Liver (tissue), 3 donors: ENCODE measurements around the gene PIP4K2A.
"Not testable (repeated sequence)": the region's sequence is repeated elsewhere in the genome, so short reads cannot be mapped to it uniquely, and the experiment has no call there.

Source experiments
- EGR1 ChIP-seq, 2 donors: IDR thresholded peaks; 2 replicates each; pipeline ENCODE4 v1.6.1; 2016 to 2018; ENCODE audit warnings: antibody characterized with exemption in 2 of 2, low read depth in 2 of 2
- GABPA ChIP-seq, 2 donors: IDR thresholded peaks in 1 of 2; conservative IDR thresholded peaks in 1 of 2; 2 replicates each; pipeline ENCODE4 v1.6.1; 2016; ENCODE audit warnings: antibody characterized with exemption in 2 of 2, mild to moderate bottlenecking in 1 of 2, moderate library complexity in 1 of 2
- HNF4A ChIP-seq, 2 donors: conservative IDR thresholded peaks; 2 replicates each; pipeline ENCODE4 v1.6.1; 2016; ENCODE audit warnings: antibody characterized with exemption in 2 of 2, mild to moderate bottlenecking in 2 of 2
- NR2F2 ChIP-seq: IDR thresholded peaks from 2 replicates; pipeline ENCODE4 v1.6.1; 2016; ENCODE audit warnings: antibody characterized with exemption
- RAD21 ChIP-seq, 2 donors: IDR thresholded peaks; 2 replicates each; pipeline ENCODE4 v1.6.1; 2016; ENCODE audit warnings: antibody characterized with exemption in 2 of 2, mild to moderate bottlenecking in 2 of 2
- RXRA ChIP-seq, 2 donors: IDR thresholded peaks; 2 replicates each; pipeline ENCODE4 v1.6.1; 2017 to 2018; ENCODE audit warnings: antibody characterized with exemption in 2 of 2, mild to moderate bottlenecking in 1 of 2
- SP1 ChIP-seq: IDR thresholded peaks from 2 replicates; pipeline ENCODE4 v1.6.1; 2018; ENCODE audit warnings: antibody characterized with exemption, mild to moderate bottlenecking
- TAF1 ChIP-seq: conservative IDR thresholded peaks from 2 replicates; pipeline ENCODE4 v1.6.1; 2016; ENCODE audit warnings: antibody characterized with exemption, mild to moderate bottlenecking
- YY1 ChIP-seq: IDR thresholded peaks from 2 replicates; pipeline ENCODE4 v1.6.1; 2016; ENCODE audit warnings: antibody characterized with exemption, mild to moderate bottlenecking
- TF ChIP-seq, protein P1 (sequence below): fragments of 150-350 bp; IDR thresholded peaks from 2 replicates; pipeline ENCODE4 v1.5.1; 2017; ENCODE audit warnings: improper control_type of control experiment, low read depth, low read length; ENCODE audit not compliant: missing input control
- TF ChIP-seq, protein P2 (sequence below): IDR thresholded peaks from 2 replicates; pipeline ENCODE4 v1.6.1; 2016; ENCODE audit warnings: antibody characterized with exemption
- TF ChIP-seq, protein P3 (sequence below): IDR thresholded peaks from 2 replicates; pipeline ENCODE4 v1.6.1; 2016; ENCODE audit warnings: antibody characterized with exemption
- TF ChIP-seq, protein P4 (sequence below): IDR thresholded peaks from 2 replicates; pipeline ENCODE4 v1.6.1; 2016; ENCODE audit warnings: antibody characterized with exemption, mild to moderate bottlenecking
- TF ChIP-seq, protein P5 (sequence below): IDR thresholded peaks from 2 replicates; pipeline ENCODE4 v1.6.1; 2016; ENCODE audit warnings: antibody characterized with exemption
- donor health status: healthy.
- donor health status: healthy.

DNA sequence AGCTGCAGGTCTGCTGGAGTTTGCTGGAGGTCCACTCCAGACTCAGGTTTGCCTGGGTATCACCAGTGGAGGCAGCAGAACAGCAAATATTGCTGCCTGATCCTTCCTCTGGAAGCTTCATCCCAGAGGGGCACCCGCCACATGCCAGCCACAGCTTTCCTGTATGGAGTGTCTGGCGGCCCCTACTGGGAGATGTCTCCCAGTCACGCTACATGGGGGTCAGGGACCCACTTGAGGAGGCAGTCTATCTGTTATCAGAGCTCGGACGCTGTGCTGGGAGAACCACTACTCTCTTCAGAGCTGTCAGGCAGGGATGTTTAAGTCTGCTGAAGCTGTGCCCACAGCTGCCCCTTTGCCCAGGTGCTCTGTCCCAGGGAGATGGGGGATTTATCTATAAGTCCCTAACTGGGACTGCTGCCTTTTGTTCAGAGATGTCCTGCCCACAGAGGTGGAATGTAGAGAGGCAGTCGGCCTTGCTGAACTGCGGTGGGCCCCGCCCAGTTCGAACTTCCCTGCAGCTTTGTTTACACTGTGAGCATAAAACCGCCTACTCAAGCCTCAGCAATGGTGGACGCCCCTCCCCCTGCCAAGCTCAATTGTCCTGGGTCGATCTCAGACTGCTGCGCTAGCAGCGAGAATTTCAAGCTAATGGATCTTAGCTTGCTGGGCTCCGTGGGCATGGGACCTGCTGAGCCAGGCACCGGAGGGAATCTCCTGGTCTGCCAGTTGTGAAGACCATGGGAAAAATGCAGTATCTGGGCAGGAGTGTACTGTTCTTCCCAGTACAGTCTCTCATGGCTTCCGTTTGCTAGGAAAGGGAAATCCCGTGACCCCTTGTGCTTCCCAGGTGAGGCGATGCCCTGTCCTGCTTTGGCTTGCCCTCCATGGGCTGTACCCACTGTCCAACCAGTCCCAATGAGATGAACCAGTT is 200.6 kb downstream of the PIP4K2A start:
- TF ChIP-seq, protein P1, sequence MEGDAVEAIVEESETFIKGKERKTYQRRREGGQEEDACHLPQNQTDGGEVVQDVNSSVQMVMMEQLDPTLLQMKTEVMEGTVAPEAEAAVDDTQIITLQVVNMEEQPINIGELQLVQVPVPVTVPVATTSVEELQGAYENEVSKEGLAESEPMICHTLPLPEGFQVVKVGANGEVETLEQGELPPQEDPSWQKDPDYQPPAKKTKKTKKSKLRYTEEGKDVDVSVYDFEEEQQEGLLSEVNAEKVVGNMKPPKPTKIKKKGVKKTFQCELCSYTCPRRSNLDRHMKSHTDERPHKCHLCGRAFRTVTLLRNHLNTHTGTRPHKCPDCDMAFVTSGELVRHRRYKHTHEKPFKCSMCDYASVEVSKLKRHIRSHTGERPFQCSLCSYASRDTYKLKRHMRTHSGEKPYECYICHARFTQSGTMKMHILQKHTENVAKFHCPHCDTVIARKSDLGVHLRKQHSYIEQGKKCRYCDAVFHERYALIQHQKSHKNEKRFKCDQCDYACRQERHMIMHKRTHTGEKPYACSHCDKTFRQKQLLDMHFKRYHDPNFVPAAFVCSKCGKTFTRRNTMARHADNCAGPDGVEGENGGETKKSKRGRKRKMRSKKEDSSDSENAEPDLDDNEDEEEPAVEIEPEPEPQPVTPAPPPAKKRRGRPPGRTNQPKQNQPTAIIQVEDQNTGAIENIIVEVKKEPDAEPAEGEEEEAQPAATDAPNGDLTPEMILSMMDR = not testable (repeated sequence)
- TF ChIP-seq RAD21 (IDR thresholded peaks at IDR 0.05); TAF1; EGR1 (IDR thresholded peaks at IDR 0.05; ENCODE audit: low read depth in 2 of 2); HNF4A (conservative IDR thresholded peaks at IDR 0.05); SP1; GABPA (IDR thresholded peaks at IDR 0.05 in 1 of 2, conservative IDR thresholded peaks at IDR 0.05 in 1 of 2); NR2F2; RXRA (IDR thresholded peaks at IDR 0.05); YY1: not testable (repeated sequence)
- TF ChIP-seq, protein P2, sequence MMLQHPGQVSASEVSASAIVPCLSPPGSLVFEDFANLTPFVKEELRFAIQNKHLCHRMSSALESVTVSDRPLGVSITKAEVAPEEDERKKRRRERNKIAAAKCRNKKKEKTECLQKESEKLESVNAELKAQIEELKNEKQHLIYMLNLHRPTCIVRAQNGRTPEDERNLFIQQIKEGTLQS = not testable (repeated sequence)
- TF ChIP-seq, protein P3, sequence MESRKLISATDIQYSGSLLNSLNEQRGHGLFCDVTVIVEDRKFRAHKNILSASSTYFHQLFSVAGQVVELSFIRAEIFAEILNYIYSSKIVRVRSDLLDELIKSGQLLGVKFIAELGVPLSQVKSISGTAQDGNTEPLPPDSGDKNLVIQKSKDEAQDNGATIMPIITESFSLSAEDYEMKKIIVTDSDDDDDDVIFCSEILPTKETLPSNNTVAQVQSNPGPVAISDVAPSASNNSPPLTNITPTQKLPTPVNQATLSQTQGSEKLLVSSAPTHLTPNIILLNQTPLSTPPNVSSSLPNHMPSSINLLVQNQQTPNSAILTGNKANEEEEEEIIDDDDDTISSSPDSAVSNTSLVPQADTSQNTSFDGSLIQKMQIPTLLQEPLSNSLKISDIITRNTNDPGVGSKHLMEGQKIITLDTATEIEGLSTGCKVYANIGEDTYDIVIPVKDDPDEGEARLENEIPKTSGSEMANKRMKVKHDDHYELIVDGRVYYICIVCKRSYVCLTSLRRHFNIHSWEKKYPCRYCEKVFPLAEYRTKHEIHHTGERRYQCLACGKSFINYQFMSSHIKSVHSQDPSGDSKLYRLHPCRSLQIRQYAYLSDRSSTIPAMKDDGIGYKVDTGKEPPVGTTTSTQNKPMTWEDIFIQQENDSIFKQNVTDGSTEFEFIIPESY = not testable (repeated sequence)
- TF ChIP-seq, protein P4, sequence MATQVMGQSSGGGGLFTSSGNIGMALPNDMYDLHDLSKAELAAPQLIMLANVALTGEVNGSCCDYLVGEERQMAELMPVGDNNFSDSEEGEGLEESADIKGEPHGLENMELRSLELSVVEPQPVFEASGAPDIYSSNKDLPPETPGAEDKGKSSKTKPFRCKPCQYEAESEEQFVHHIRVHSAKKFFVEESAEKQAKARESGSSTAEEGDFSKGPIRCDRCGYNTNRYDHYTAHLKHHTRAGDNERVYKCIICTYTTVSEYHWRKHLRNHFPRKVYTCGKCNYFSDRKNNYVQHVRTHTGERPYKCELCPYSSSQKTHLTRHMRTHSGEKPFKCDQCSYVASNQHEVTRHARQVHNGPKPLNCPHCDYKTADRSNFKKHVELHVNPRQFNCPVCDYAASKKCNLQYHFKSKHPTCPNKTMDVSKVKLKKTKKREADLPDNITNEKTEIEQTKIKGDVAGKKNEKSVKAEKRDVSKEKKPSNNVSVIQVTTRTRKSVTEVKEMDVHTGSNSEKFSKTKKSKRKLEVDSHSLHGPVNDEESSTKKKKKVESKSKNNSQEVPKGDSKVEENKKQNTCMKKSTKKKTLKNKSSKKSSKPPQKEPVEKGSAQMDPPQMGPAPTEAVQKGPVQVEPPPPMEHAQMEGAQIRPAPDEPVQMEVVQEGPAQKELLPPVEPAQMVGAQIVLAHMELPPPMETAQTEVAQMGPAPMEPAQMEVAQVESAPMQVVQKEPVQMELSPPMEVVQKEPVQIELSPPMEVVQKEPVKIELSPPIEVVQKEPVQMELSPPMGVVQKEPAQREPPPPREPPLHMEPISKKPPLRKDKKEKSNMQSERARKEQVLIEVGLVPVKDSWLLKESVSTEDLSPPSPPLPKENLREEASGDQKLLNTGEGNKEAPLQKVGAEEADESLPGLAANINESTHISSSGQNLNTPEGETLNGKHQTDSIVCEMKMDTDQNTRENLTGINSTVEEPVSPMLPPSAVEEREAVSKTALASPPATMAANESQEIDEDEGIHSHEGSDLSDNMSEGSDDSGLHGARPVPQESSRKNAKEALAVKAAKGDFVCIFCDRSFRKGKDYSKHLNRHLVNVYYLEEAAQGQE = not testable (repeated sequence)
- TF ChIP-seq, protein P5, sequence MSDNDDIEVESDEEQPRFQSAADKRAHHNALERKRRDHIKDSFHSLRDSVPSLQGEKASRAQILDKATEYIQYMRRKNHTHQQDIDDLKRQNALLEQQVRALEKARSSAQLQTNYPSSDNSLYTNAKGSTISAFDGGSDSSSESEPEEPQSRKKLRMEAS = not testable (repeated sequence)
